Hepatic stellate cell (primary cell): ENCODE results near the gene TUBA1C.
"Not testable (repeated sequence)": the region's sequence is repeated elsewhere in the genome, so short reads cannot be mapped to it uniquely, and the experiment has no call there.

Experiments used
- DNase-seq: peaks from one replicate; pipeline ENCODE4 v3.0.0; 2011; ENCODE audit warnings: low spot score

TUBA1C gene

DNA sequence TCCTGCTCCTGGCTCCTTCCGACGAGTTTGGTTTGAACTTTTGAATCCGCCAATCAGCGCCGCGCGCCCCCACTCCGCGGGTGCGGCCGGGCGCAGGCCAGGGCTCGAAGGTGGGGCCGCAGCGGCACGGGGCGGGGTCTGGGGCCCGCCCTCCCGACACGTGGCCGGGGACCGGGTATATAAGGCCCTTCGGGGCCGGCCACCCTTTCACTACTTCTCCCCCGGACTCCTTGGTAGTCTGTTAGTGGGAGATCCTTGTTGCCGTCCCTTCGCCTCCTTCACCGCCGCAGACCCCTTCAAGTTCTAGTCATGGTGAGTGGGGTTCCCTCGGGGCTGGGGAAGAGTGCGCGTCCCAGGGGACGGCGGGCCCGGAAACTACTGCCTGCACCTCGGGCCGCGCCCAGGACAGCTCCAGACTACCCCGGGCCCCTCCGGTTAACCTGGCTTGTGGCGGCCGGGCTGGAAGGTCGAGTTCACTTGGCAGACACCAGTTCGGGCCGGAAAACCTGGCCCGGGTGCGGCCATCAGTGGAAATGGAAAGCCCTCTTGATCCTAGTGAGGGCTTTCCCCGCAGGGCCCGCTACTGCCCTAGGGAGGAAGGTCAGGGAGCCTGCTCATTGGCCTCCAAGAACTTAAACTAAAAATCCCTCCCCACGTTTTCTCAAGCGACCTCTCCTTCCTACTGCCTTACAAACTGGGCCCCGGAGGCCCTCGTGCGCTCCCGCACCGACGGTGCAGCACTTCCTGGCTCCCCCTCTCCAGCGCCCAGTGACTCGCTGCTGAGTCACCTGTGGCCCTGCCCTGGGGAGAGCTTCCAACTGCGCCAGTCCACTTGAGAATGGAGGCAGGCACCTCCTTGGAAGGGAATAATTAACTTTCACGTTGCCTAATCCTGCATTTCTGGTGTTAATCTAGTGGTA is at the start of gene TUBA1C:
Gene TUBA1C (plus strand): TSS at position 210 of the 920 bp plus-strand sequence. CDS start 100 bp downstream, at position 310.
- peak; percentile 98 for DNase-seq

DNA sequence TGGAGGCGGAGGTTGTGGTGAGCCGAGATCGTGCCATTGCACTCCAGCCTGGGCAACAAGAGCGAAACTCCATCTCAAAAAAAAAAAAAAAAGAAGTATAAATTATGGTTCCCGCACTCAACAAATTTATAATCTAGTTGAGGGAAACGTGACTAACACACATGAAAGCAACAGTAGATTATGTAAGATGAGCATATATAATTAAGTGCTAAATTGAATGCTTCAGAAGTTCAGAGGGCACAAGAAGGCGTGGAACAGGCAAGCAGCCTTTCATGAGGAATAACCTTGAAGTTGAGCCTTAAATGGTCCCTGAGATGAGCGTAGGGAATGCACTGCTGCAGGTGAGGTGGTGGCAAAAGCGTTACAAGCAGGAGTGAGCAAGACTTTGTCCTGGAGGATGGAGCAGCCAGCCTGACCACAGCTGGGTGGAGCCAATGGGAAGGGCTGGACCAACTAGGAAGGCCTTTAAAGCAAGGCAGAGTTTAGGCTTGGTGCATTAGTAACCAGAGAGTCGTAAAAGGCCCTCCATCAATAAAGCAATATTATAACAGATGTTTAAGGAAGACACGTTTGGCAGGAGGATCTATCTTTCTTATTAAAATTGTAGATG is 45.4 kb upstream of the TUBA1C start:
- no peak for DNase-seq

DNA sequence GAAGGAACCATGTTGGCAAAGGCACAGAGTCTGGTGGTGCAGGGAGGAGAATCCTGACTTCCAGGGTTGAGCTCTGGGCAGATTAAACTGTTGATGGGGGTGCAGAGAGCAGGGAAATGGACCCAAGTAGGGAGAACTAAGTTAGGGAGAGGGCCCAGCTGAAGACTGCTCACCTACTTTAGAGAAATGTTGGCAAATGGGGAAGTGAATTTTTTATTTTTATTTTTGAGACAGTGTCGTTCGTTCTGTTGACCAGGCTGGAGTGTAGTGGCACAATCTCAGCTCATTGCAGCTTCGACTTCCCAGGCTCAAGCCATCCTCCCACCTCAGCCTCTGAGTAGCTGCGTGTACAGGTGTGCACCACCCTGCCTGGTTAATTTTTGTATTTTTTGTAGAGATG is 43.9 kb upstream of the TUBA1C start:
- DNase-seq, result no peak

DNA sequence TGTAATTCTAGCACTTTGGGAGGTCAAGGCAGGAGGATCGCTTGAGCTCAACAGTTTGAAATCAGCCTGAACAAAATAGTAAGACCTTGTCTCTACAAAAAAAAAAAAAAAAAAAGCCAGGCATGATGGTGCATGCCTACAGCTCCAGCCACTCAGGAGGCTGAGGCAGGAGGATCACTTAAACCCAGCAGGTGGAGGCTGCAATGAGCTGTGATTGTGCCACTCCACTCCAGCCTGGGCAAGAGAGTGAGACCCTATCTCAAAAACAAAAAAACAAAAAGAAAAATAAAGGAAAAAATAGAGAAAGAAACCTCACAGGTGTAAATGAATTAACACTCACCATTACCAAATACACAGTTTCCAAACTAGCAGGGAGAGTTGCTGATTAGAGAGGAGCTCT is 41.8 kb upstream of the TUBA1C start:
- no peak for DNase-seq

DNA sequence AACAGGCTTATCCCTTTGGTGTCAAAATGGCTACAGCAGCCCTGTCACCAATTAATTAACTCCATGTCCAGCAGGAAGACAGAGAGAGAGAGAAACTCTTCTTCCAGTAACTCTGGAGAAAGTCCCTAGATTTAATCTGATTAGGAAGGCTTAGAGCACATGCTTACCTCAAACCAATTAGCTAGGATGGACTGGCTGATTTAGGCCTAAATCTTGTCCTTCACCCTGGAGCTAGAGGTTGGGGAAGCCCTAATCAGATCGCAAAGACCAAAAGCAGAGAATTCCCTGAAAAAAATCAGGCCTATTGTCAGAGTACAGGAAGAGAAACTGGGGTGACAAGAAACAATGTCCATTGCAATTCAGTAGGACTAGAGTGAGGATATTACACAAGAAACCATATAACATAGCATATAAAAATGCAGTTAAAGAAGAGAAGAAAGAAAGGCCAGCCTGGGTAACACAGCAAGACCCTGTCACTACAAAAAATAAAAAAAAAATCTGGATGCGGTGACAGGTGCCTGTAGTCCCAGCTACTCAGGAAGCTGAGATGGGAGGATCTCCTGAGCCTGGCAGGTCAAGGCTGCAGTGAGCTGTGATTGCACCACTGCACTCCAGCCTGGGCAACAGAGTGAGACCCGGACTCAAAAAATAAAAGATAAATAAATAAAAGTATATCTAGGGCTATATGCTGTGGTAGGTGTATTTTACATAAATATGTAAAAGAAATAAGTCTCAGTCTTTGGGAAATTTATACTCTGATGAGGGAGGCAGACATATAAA is 41.1 kb upstream of the TUBA1C start:
- DNase-seq, result no peak

DNA sequence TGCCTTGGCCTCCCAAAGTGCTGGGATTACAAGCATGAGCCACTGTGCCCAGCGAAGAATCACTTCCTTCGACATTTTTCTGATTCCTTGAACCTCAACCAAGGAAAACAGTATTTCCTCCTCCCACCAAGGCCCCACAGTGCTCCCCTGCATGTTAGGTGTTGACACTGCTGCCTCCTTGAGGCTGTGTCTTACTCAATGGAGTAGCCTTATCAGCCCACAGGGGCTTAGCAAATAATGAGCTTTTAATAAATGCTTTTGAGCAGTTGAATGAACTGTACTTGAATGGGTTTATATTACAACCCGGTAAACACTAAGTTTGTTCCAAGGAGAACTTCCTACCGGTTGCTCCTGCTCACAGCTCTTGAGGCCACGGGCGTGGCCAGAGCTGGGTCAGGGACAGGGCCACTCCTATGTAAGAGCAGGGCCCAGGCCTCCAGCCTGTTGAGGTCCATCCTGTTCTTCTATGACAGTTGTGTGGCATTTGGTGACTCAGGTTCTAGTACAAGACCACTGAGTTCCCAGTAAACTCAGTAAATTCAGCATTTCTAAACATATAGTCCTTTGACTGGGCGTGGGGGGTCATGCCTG is 39.2 kb upstream of the TUBA1C start:
- no peak for DNase-seq

DNA sequence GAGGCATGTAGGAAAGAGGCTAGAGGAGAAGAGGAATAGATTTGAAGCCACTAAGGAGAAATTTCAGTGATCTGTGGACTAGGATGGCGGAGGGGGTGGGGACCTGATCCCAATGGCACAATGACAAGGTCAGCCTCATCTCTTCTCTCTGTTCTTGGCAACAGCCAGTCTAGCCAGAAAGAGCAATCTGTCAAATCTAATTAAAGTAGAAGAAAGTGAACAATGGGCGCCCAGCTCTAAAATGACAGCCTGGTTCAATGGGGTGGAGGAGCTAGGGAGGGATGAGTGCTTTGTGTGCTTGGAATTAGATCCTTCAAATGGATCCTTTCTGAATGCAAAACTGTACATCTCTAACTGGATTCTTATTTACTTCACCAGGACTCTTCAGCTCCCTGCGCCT is 37.2 kb upstream of the TUBA1C start:
- DNase-seq, result no peak

DNA sequence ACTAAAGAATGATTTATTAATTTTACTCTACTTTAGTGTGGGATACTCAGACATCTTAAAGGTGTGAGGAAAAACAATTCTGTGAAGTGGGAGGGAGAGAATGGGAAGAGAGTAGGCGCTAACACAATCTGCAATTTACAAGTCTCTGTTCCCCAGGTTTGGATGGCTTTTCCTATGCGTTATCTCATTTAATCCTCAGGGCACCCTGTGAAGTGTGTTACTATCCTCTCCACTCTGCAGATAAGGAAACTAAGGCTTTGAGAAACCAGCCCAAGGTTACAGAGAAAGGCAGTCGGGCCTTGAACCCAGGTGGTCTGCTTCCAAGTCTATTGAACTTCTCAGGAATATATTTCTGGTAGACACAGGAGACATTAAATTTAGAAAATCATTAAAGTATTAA is 36.2 kb upstream of the TUBA1C start:
- no peak for DNase-seq

DNA sequence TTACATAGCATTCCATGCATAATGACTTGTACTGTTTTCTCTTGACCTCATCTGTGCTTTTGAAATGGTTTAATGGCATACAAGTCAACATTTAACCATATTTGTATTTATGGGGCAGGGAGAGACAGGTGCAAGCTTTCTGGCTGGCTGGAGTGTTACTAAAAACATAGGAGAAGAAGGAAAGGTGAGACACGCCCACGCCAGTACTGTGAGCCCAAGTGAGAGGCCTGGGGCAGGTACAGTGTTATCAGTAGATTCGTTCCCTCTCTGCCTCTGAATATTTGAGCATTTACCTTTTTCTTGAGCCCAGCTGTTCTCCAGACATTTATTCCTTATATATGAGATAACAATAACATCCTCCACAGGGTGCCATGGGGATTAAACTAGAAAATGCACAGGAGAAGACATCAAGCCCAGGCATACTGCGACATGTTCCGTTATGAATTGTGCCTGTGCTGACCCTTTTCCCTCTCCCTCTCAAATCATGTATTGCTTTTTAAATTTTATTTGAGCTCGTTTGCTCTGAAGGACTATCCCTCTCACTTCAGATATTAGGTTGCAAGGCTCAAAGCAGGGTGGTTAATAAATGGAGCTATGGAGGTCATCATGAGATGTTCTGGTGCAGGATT is 34.6 kb upstream of the TUBA1C start:
- no peak for DNase-seq

DNA sequence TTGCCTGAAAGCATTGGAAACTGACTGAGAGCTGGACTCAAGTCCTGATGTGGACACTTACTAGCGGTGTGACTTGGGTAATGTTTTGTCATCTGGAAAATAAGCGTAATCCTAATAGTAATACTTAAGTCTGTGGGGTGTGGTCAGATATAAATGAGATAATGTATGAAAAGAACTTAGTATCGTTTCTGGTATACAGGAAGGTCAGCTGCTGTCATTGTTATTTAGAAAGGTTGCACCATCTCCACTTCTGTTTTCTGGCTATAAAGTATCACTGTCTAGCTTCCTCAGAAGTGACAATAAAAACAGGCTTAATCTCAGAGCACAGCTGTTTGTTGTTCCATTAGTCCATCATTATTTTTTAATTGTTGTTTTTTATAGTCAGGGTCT is 34.1 kb upstream of the TUBA1C start:
- DNase-seq, result no peak

DNA sequence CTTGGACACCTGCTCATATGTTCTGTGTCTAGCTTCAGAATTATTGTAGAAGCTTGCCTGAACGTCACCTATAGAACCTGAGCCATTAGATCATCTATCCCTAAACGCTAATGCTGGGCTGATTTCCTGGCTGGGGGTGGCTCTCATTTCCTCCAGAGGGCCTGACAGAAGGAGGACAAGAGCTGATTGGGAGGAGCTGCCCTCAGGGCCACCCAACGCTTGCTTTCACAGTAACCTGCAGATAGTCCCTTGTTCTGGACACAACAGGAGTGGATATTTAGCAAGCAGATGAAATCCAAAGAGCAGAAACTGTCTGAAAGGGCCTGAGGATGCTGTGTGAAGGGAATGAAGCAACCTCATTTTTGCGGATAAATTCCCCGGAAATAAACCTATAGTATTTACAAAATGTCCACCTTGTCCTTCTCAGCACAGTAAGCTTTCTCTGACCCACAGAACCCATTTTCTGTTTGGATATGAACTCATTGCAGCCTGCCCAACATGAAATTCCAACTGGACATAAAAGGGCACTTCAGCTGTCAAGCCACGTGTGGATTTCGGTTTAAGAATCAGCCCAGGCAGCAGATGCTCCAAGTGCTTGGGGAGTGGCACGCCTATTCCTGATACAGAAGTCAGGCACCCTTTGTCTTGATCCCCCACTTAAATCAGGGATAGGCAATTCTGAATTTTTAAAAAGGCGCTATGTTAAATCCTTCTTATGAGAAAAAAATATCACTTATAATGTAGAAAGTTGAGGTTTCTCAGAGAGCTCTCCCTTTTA is 32.8 kb upstream of the TUBA1C start:
- DNase-seq, result no peak

DNA sequence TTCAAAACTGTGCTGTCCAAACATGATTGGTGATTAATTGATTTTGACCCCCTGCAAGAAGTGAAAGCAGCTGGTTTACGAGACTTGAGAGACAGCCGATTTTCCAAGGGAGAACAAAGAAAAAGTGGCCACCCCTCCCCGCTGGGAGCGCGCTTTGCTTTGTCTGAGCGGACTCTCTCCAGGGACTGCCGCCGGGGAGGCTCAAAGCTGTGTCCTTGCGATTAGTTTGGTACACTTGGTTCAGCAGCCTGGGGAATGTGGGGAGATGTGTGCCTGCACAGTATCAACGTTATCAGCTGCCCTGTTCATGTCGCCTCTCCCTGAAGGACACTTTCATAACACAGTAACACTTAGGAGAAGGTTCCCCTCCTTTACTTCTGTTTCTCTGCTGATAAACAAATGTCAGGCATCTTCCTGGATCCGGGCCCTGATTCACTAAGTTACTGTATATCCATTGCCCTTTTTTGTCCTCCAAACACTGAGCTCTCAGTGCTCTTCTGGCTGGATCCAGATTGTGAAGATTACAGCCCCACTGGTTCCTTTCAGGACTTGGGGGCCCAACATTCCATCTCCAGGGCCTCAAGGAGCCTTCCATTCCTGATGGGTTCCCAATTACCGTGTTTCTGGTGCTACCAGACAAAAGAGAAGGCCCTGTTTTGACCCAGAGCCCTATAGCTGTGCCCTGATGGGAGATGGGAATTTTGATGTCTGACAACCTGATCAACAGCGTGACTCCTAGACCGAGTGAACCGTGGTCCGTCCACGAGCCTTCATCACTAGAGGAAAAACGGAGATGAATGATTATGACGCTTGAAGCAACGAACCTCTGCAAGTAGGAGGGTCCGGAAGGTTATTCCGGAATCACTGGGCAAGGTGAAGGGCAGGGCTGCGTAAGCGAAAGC is 31.7 kb upstream of the TUBA1C start:
- DNase-seq, result peak; percentile 35

DNA sequence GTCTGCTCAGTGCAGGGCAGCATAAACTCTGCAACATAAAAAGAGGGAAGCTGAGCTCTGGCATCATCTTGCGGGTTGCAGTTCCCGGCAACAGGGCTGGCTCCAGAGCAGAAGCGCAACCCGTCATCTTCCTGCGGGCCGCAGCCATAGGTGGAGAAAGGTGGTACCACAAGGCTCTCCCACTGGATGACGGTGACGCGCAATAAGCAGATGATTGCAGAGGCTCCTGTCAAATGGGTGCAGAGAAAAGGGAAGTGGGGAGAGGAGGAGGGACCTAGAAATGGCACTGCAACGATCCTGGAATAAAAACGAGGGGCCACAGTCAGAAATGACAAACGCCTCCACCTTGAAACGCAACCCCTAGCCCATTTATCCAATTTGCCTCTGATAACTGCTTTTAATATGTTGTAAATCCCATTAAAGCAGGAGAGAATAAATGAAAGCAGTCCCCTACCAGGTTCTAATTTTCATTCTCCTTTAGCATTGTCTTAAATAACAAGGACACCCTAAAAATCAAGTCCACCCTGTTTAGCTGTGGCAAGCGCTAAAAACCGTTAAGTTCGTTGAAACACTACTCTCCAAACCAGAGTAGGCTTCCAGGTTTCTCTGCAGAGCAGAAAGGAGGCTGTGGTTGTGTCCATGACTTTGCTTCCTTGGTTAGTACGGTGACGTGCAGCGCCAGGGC is 30.9 kb upstream of the TUBA1C start:
- no peak for DNase-seq

DNA sequence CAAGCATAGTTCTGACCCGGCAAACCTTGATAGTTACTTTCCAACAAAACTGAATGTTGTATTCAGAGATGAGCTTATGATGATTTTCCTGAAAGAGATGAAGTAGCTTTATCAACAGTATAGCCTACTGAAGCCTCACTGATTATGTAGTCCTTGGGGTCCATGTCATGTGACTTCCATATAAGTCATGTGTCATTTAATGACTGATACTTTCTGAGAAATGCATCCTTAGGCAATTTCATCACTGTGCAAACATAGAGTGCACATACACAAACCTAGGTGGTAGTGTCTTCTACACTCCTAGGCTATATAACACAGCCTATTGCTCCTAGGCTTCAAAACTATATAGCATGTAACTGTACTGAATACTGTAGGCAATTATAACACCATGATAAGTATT is 28.5 kb upstream of the TUBA1C start:
- no peak for DNase-seq

DNA sequence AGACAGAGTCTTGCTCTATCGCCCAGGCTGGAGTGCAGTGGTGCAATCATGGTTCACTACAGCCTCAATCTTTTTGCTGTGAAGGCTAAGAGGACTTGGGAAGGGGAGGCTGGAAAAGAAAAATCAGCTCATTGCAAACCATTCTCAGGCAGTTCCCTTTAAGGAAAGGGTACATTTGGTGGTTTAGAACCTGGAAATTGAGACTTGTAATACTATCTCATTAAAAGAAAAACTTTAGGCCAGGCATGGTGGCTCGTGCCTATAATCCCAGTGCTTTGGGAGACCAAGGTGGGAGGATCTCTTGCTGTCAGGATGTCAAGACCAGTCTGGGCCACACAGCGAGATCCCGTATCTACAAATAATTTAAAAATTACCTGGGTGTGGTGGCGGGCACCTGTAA is 21.3 kb upstream of the TUBA1C start:
- DNase-seq, result no peak

DNA sequence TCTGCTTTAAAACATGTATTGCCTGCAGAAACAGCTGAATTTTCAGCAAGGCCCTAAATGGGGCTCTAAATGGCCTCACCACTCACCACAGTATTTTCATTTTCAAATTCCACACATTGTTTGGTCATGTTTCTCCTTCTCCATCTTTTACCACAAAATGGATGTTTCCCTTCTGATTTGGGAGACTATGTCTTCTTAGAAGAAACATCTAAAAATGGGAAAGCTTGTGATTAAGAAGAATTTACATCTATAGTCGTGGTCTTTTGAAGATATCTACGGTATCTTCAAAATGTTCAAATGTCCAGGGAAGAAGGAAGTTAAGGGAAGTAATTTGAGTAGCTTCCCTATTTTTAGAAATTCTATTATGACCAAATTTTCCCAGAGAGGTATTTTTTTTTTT is 20.7 kb upstream of the TUBA1C start:
- DNase-seq, result peak; percentile 63

DNA sequence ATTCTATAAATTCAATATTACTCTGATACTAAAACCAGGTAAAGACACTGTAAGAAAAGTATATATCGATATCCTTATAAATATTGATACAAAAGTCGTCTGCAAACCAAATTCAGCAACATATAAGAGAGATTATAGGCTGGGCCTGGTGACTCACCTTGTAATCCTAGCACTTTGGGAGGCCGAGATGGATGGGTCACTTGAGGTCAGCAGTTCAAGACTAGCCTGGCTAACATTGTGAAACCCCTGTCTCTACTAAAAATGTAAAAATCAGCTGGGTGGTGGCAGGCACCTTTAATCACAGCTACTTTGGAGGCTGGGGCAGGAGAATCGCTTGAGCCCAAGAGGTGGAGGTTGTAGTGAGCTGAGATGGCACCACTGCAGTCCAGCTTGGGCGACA is 13.5 kb upstream of the TUBA1C start:
- DNase-seq, result no peak

DNA sequence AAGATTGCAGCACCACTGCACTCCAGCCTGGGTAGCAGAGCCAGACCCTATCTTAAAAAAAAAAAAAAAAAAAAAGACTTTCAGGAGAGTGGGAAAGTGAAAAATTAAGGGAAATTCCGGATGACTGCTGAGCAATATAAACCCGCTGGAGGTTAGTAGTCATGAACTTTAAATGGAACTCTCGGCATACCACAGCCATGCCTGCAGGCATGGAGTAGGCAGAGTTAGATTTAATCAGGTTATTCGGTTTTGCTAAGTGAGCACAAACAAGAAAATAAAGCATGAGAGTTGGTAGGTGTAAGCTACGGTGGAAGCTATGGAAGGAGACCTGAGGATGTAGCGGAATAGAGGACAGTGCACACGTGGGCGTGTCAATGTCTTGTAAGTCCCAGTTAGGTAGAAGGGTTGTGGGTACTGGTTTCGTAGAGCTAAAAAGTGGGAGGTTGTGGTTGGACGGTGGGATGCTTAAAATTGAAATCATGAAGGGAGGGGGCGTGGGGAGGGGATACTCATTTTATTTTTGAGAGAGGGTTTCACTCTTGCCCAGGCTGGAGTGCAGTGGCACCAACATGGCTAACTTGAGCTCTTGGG is 11.8 kb upstream of the TUBA1C start:
- DNase-seq, result no peak

DNA sequence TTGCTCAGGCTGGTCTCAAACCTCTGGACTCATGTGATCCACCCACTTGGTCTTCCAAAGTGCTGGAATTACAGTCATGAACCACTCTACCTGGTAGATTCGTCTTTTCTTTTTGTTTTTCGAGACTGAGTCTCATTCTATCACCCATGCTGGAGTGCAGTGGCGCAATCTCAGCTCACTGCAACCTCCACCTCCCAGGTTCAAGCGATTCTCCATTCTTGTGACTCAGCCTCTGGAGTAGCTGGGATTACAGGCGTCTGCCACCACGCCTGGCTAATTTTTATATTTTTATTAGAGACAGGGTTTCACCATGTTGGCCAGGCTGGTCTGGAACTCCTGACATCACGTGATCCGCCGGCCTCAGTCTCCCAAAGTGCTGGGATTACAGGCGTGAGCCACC is 9.4 kb upstream of the TUBA1C start:
- not testable (repeated sequence) for DNase-seq
